ENCODE data around the gene LDLRAD2. TPM values are rescaled to one million over a fixed set of nuclear protein-coding genes. Genes with fewer than 3 reads are reported as not detected.

The LDLRAD2 gene
- total RNA-seq, 1 experiment from 2014 or later: not detected

DNA sequence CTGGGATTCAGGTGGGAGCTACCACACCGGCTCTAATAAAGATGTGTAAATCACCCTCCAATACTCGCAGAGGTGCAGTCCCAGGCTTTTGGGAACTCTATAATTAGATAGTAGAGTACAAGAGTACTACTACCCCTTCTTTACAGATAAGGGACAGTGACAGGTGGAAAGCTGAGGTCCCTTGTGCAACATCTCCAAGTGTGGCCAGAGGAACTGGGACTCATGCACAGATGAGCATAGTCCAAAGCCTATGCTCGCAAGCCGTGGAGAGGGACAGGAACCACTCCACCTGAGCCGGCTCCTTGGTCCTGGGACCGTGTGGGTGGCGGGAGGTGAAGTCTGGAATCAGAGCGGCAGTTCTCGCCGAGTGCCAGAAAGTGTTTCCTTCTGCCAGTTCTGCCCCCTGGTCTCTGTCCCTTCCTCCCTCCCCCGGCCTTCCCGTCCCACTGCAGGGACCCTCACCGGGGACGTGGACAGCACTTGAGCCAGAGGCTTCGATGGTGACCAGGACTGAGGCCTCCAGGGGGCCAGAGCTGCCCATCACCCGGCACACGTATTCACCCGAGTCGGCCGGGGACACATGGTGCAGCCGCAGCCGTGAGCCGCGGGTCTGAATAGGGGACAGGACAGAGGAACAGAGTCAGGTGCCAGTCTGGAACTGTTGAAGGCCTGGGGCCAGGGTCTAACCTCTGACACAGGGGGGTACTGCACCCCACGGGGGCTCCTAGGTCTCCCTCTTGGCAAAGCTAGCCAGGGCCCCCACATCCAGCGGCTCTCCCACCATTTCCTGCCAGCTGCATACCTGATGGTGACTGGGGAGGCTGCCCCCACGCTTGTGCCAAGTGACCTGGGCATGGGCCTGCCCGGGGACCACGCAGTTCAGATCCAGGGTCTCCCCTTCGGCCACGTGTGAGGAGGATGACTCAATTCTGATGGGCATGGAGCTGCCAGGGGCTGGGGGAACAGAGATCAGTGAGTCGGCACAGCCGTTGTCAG lies 33.9 kb downstream of the LDLRAD2 start:
- H3K4me3 ChIP-seq (ENCODE audit: low read depth, low read length, poor library complexity, severe bottlenecking): no peak overlapping the region
- DNase-seq (ENCODE audit: low spot score): no peak
- TF ChIP-seq EZH2 (IDR thresholded peaks at IDR 0.05; ENCODE audit: borderline replicate concordance, low read depth, low read length, poor library complexity, severe bottlenecking): no peak
- POLR2A ChIA-PET (ENCODE audit: low non-redundant PET): no interaction called here
- intact Hi-C loops (cut with micrococcal nuclease; ENCODE audit: unreplicated experiment): no loop called here
- H3K27me3 ChIP-seq (replicated peaks; ENCODE audit: insufficient read depth, low read depth, low read length, poor library complexity): no peaks in the 10 kb centered on the region
- H3K4me1 ChIP-seq (ENCODE audit: insufficient read depth, low read length, poor library complexity, severe bottlenecking): no peaks in the 10 kb centered on the region
- no peaks in the 10 kb centered on the region for H3K36me3 ChIP-seq (ENCODE audit: insufficient read depth, low read length, poor library complexity, severe bottlenecking)
- no peak overlapping the region for H3K27ac ChIP-seq (ENCODE audit: low read depth, low read length, poor library complexity, severe bottlenecking)
- H3K9me3 ChIP-seq (ENCODE audit: low read depth, low read length, poor library complexity, severe bottlenecking): no peaks in the 10 kb centered on the region
- BruUV-seq (replicated peaks): no TSS peak
- CTCF ChIA-PET: interaction anchor here (0.6 kb wide), 1 partner anchor 19 kb away, joined by 3 read pairs; no protein-coding TSS in a partner anchor

DNA sequence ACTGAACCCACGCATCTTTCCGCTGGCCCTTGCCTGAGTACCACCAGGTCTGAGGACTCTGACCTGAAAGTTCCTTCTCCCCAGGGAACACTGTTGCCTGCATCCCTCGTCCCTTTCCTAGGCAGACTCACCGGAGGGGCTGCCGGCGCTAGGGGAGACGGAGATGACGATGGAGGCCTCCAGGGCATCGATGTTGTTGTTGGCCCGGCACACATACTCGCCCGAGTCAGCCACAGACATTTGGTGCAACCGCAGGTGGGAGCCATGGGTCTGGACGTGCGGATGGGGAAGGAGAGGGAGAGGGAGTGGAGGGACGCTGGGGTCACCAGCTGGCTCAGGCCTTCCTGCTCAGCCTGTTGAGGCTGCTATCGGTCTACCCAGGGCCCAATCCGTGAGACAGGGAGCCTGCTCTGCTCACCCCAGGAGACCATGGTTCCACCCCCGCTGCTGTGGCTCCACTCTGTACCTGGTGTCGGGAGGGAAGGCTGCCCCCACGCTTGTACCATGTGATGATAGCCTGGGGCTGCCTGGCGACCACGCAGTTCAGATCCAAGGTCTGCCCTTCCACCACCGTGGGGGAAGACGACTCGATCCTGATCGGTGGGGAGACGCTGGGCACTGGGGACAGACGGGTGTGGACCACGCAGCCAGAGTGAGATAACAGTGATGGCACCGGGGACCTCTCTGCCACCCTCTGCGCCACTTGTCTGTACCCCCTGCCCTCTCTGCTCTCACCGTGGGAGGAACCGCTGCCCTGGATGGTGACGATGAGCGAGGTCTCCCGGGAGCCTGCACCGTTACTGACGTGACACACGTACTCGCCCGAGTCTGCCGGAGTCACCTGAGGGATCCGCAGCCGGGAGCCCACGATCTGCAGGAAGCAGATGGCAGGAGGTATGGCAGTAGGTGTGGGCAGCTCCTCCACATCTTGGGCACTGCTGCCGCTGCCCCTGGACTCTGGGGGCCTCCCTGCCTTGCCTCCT lies 35.4 kb downstream of the LDLRAD2 start:
- TF ChIP-seq, protein P1, sequence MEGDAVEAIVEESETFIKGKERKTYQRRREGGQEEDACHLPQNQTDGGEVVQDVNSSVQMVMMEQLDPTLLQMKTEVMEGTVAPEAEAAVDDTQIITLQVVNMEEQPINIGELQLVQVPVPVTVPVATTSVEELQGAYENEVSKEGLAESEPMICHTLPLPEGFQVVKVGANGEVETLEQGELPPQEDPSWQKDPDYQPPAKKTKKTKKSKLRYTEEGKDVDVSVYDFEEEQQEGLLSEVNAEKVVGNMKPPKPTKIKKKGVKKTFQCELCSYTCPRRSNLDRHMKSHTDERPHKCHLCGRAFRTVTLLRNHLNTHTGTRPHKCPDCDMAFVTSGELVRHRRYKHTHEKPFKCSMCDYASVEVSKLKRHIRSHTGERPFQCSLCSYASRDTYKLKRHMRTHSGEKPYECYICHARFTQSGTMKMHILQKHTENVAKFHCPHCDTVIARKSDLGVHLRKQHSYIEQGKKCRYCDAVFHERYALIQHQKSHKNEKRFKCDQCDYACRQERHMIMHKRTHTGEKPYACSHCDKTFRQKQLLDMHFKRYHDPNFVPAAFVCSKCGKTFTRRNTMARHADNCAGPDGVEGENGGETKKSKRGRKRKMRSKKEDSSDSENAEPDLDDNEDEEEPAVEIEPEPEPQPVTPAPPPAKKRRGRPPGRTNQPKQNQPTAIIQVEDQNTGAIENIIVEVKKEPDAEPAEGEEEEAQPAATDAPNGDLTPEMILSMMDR (conservative IDR thresholded peaks at IDR 0.05; ENCODE audit: low read depth, low read length): no peak
- DNase-seq (ENCODE audit: low spot score): no peak
- BruUV-seq (replicated peaks): no TSS peak
- intact Hi-C loops (cut with micrococcal nuclease; ENCODE audit: unreplicated experiment): no loop called here
- Histone ChIP-seq H3K27me3 (replicated peaks; ENCODE audit: insufficient read depth, low read depth, low read length, poor library complexity) (no peaks in the 10 kb centered on the region), H3K4me1 (ENCODE audit: insufficient read depth, low read length, poor library complexity, severe bottlenecking) (no peaks in the 10 kb centered on the region), H3K36me3 (ENCODE audit: insufficient read depth, low read length, poor library complexity, severe bottlenecking) (no peaks in the 10 kb centered on the region), H3K4me3 (ENCODE audit: low read depth, low read length, poor library complexity, severe bottlenecking) (no peak overlapping the region), H3K9me3 (ENCODE audit: low read depth, low read length, poor library complexity, severe bottlenecking) (no peaks in the 10 kb centered on the region), H3K27ac (ENCODE audit: low read depth, low read length, poor library complexity, severe bottlenecking) (no peak overlapping the region)
- ChIA-PET POLR2A (ENCODE audit: low non-redundant PET) (no interaction called here), CTCF (no interaction called here)

DNA sequence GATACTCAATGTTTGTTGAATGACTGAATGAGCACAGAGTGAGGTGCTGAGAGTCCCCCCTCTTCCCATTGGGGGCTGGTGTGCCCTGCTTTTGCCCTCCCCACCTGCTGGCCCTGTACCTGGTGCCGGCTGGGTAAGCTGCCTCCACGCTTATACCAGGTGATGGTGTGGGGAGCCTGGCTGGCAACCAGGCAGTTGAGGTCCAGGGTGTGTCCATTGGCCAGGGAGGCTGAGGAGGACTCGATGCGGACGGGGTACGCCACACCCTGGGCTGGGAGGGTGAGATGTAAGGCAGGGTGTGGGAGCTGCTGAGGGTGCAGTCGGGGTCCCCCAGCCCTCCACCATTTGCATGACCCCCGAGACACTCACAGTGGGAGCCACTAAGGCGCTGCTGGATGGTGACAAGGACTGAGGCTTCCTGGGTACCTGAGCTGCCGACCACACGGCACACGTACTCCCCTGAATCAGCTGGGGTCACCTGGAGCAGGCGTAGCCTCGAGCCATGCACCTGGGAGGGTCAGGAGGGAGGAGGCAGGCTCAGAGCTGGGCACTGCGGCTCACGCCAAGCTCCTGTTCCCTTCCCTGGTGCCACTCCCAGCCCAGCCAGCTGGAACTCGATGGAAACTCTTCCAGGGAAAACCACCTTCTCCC lies 36.6 kb downstream of the LDLRAD2 start:
- intact Hi-C loops (cut with micrococcal nuclease; ENCODE audit: unreplicated experiment): no loop called here
- Histone ChIP-seq H3K36me3 (ENCODE audit: insufficient read depth, low read length, poor library complexity, severe bottlenecking) (no peaks in the 10 kb centered on the region), H3K4me1 (ENCODE audit: insufficient read depth, low read length, poor library complexity, severe bottlenecking) (no peaks in the 10 kb centered on the region), H3K4me3 (ENCODE audit: low read depth, low read length, poor library complexity, severe bottlenecking) (no peak overlapping the region), H3K27ac (ENCODE audit: low read depth, low read length, poor library complexity, severe bottlenecking) (no peak overlapping the region), H3K9me3 (ENCODE audit: low read depth, low read length, poor library complexity, severe bottlenecking) (no peaks in the 10 kb centered on the region), H3K27me3 (replicated peaks; ENCODE audit: insufficient read depth, low read depth, low read length, poor library complexity) (no peaks in the 10 kb centered on the region)
- CTCF ChIA-PET: no interaction called here
- no TSS peak for BruUV-seq (replicated peaks)
- POLR2A ChIA-PET (ENCODE audit: low non-redundant PET): no interaction called here
- DNase-seq (ENCODE audit: low spot score): no peak
- TF ChIP-seq, protein P1 (conservative IDR thresholded peaks at IDR 0.05; ENCODE audit: low read depth, low read length): no peak
- no peak for TF ChIP-seq EZH2 (IDR thresholded peaks at IDR 0.05; ENCODE audit: borderline replicate concordance, low read depth, low read length, poor library complexity, severe bottlenecking)
